Islet of Langerhans (tissue), 1 donor: ENCODE data around the gene ABTB2.
"Not testable (repeated sequence)": the region's sequence is repeated elsewhere in the genome, so short reads cannot be mapped to it uniquely, and the experiment has no call there.

ENCODE experiments used
- FAIRE-seq: peaks from one replicate; lab custom pipeline; 2011; peaks lifted over from hg19 to GRCh38; lab: Jason Lieb, UNC

Gene ABTB2

GRCh38 chr11:34357701-34358257, at the start of gene ABTB2:
Gene ABTB2, minus strand, starts transcription at chr11:34358010.
- FAIRE-seq = no peak

- FAIRE-seq = no peak
Observed at GRCh38 chr11:34407121-34407813, 49.5 kb upstream of the ABTB2 start.

- FAIRE-seq = no peak
Observed at GRCh38 chr11:34406413-34406812, 48.6 kb upstream of the ABTB2 start.

- FAIRE-seq = no peak
Observed at GRCh38 chr11:34405079-34405858, 47.5 kb upstream of the ABTB2 start.

- no peak for FAIRE-seq
Observed at GRCh38 chr11:34404280-34404679, 46.5 kb upstream of the ABTB2 start.

- no peak for FAIRE-seq
Observed at GRCh38 chr11:34403431-34403830, 45.6 kb upstream of the ABTB2 start.

GRCh38 chr11:34397811-34398210, 40.0 kb upstream of the ABTB2 start:
- no peak for FAIRE-seq

GRCh38 chr11:34397120-34397519, 39.3 kb upstream of the ABTB2 start:
- FAIRE-seq = no peak

- FAIRE-seq = no peak
Observed at GRCh38 chr11:34395916-34396550, 38.2 kb upstream of the ABTB2 start.

- no peak for FAIRE-seq
Observed at GRCh38 chr11:34394771-34395300, 37.0 kb upstream of the ABTB2 start.

GRCh38 chr11:34387653-34388052, 29.8 kb upstream of the ABTB2 start:
- FAIRE-seq = no peak

- not testable (repeated sequence) for FAIRE-seq
Observed at GRCh38 chr11:34386356-34386755, 28.5 kb upstream of the ABTB2 start.

GRCh38 chr11:34382532-34383276, 24.9 kb upstream of the ABTB2 start:
- no peak for FAIRE-seq

- no peak for FAIRE-seq
Observed at GRCh38 chr11:34381775-34382174, 24.0 kb upstream of the ABTB2 start.

GRCh38 chr11:34380696-34381095, 22.9 kb upstream of the ABTB2 start:
- FAIRE-seq = no peak

- FAIRE-seq = no peak
Observed at GRCh38 chr11:34379539-34379938, 21.7 kb upstream of the ABTB2 start.

- FAIRE-seq = no peak
Observed at GRCh38 chr11:34379079-34379478, 21.3 kb upstream of the ABTB2 start.

- FAIRE-seq = no peak
Observed at GRCh38 chr11:34373727-34374126, 15.9 kb upstream of the ABTB2 start.

- FAIRE-seq = no peak
Observed at GRCh38 chr11:34366522-34366921, 8.7 kb upstream of the ABTB2 start.

- no peak for FAIRE-seq
Observed at GRCh38 chr11:34364102-34364501, 6.3 kb upstream of the ABTB2 start.

GRCh38 chr11:34363363-34364084, 5.7 kb upstream of the ABTB2 start:
- FAIRE-seq = no peak
